ENCODE results near the gene NTHL1. TPM values are rescaled to one million over a fixed set of nuclear protein-coding genes. Genes with fewer than 3 reads are reported as not detected.
A peak's percentile ranks its signal among the peaks of the same experiment; 100 is the strongest.

The NTHL1 gene
- total RNA-seq, 1 experiment from 2014 or later = 47.3 TPM

DNA sequence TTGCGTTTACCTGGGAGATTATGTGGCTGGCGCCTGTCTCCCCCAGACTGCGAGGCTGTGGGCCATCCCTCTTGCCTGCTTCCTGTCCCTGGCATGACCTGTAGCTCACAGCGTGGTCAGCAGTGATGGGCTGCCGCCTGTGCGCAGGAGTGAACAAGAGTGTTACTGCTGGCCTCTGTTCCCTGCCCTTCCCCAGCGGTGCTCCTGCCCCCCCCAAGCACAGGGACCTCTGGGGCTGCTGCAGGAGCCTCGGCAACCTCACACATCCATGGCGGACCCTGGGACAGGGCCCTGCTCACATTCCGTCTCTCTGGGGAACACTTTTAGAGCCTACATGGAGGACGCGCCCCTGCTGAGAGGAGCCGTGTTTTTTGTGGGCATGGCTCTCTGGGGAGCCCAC is 10.8 kb upstream of the NTHL1 start:
- Histone ChIP-seq H2AFZ (no peak overlapping the region), H3K79me2 (ENCODE audit: low read depth) (no peaks in the 10 kb centered on the region), H3K4me2 (no peak overlapping the region), H4K20me1 (ENCODE audit: insufficient read depth) (no peaks in the 10 kb centered on the region), H3K27ac (no peak overlapping the region), H3K4me1 (replicated peaks; ENCODE audit: insufficient read depth) (no peaks in the 10 kb centered on the region), H3K9me3 (ENCODE audit: insufficient read depth, low read depth) (no peaks in the 10 kb centered on the region), H3K4me3 (no peak overlapping the region), H3K9me2 (ENCODE audit: insufficient read depth) (no peaks in the 10 kb centered on the region), H3F3A (ENCODE audit: insufficient read depth, low read depth) (no peaks in the 10 kb centered on the region), H3K36me3 (ENCODE audit: low read depth) (no peaks in the 10 kb centered on the region), H3K27me3 (ENCODE audit: insufficient read depth, low read depth) (no peaks in the 10 kb centered on the region)
- BruUV-seq (replicated peaks) = no TSS peak
- POLR2A ChIA-PET (ENCODE audit: unreplicated experiment) = no interaction called here
- CTCF ChIA-PET = no interaction called here
- no peak for DNase-seq
- intact Hi-C loops (cut with micrococcal nuclease; ENCODE audit: unreplicated experiment) = no loop called here
- TF ChIP-seq, protein P1, sequence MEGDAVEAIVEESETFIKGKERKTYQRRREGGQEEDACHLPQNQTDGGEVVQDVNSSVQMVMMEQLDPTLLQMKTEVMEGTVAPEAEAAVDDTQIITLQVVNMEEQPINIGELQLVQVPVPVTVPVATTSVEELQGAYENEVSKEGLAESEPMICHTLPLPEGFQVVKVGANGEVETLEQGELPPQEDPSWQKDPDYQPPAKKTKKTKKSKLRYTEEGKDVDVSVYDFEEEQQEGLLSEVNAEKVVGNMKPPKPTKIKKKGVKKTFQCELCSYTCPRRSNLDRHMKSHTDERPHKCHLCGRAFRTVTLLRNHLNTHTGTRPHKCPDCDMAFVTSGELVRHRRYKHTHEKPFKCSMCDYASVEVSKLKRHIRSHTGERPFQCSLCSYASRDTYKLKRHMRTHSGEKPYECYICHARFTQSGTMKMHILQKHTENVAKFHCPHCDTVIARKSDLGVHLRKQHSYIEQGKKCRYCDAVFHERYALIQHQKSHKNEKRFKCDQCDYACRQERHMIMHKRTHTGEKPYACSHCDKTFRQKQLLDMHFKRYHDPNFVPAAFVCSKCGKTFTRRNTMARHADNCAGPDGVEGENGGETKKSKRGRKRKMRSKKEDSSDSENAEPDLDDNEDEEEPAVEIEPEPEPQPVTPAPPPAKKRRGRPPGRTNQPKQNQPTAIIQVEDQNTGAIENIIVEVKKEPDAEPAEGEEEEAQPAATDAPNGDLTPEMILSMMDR (conservative IDR thresholded peaks at IDR 0.05) = no peak
- no peak for TF ChIP-seq EZH2 (IDR thresholded peaks at IDR 0.05; ENCODE audit: low read depth)

DNA sequence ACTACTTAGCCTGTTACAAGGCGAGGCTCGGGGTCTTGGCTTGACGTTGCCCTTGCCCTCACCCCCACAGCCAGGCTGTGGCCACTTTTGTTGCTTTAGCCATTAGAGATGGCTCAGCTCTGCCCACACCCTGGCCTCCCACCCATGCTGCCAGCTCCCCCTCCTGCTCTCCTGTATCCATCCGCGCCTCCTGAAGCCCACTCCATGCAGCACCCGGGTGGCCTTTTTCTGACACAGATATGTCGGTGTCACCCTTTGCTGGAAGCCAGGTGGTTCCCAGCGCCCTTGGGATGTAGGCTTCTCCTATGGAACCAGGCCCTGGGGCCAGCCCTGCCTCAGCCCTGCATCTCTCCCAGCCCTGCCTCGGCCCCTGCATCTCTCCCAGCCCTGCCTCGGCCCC is 9.8 kb upstream of the NTHL1 start:
- Histone ChIP-seq H3K4me1 (replicated peaks; ENCODE audit: insufficient read depth) (no peaks in the 10 kb centered on the region), H3K27ac (no peak overlapping the region), H3K9me2 (ENCODE audit: insufficient read depth) (no peaks in the 10 kb centered on the region), H3K79me2 (ENCODE audit: low read depth) (no peaks in the 10 kb centered on the region), H3K27me3 (ENCODE audit: insufficient read depth, low read depth) (no peaks in the 10 kb centered on the region), H3K9me3 (ENCODE audit: insufficient read depth, low read depth) (no peaks in the 10 kb centered on the region), H3K4me3 (no peak overlapping the region), H3K4me2 (no peak overlapping the region), H4K20me1 (ENCODE audit: insufficient read depth) (no peaks in the 10 kb centered on the region), H3F3A (ENCODE audit: insufficient read depth, low read depth) (no peaks in the 10 kb centered on the region), H2AFZ (no peak overlapping the region), H3K36me3 (ENCODE audit: low read depth) (no peaks in the 10 kb centered on the region)
- no TSS peak for BruUV-seq (replicated peaks)
- TF ChIP-seq, protein P1 (conservative IDR thresholded peaks at IDR 0.05) = no peak
- no peak for TF ChIP-seq EZH2 (IDR thresholded peaks at IDR 0.05; ENCODE audit: low read depth)
- CTCF ChIA-PET = no interaction called here
- no peak for DNase-seq
- POLR2A ChIA-PET (ENCODE audit: unreplicated experiment) = no interaction called here
- intact Hi-C loops (cut with micrococcal nuclease; ENCODE audit: unreplicated experiment) = loop anchor here (2.0 kb wide), 1 partner anchor 35 kb away; no protein-coding TSS in a partner anchor

DNA sequence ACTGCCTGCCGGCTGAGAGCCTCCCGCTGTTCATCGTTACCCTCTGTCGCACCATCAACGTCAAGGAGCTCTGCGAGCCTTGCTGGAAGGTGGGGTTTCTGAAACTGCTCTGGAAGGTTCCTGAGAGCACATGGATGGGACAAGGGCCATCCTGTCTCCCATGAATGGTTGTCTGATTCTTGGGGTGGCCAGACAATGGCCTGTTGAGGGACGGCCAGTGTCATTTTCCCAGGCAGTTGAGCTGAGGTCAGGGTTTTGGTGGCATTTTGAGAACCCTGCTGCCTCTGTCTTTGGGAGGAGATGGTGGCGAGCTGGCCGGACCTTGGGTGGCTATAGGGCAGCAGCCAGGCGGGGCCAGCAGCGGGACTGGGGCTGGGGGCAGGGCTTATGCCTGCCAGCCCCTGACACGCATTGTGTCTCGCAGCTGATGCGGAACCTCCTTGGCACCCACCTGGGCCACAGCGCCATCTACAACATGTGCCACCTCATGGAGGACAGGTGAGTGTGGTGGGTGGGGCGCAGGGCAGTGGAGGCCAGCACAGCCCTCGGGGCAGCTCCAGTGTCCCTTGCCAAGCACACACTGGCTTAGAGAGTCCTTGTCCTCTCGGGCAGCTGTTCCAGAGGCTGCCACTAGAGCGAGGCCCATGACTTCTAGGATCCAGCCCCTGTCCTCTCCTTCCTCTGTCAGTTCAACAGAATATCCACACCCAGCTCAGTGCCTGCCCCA is 9.2 kb upstream of the NTHL1 start:
- POLR2A ChIA-PET (ENCODE audit: unreplicated experiment) = no interaction called here
- intact Hi-C loops (cut with micrococcal nuclease; ENCODE audit: unreplicated experiment) = loop anchor here (2.0 kb wide), 1 partner anchor 34 kb away; no protein-coding TSS in a partner anchor

More for the DNA sequence above, 9.2 kb upstream of the NTHL1 start:
- Histone ChIP-seq H3K4me1 (replicated peaks; ENCODE audit: insufficient read depth) (no peaks in the 10 kb centered on the region), H3K9me3 (ENCODE audit: insufficient read depth, low read depth) (no peaks in the 10 kb centered on the region), H3K27me3 (ENCODE audit: insufficient read depth, low read depth) (no peaks in the 10 kb centered on the region), H3K4me2 (no peak overlapping the region), H3K9me2 (ENCODE audit: insufficient read depth) (no peaks in the 10 kb centered on the region), H3K36me3 (ENCODE audit: low read depth) (no peaks in the 10 kb centered on the region), H4K20me1 (ENCODE audit: insufficient read depth) (no peaks in the 10 kb centered on the region), H2AFZ (no peak overlapping the region), H3K27ac (no peak overlapping the region), H3K4me3 (no peak overlapping the region), H3F3A (ENCODE audit: insufficient read depth, low read depth) (no peaks in the 10 kb centered on the region), H3K79me2 (ENCODE audit: low read depth) (no peaks in the 10 kb centered on the region)
- no peak for DNase-seq
- CTCF ChIA-PET = interaction anchor here (0.6 to 0.8 kb wide), 2 partner anchors 34 to 1859 kb away, joined by 3 to 14 read pairs; no protein-coding TSS in a partner anchor
- TF ChIP-seq, protein P1 (conservative IDR thresholded peaks at IDR 0.05) = peak; percentile 30; the same call in 1 of the 2 replicates
- no peak for TF ChIP-seq EZH2 (IDR thresholded peaks at IDR 0.05; ENCODE audit: low read depth)
- no TSS peak for BruUV-seq (replicated peaks)

Data from PC-9 (cell line).